ENCODE results near the gene MRPL43. TPM values are rescaled to one million over a fixed set of nuclear protein-coding genes. Genes with fewer than 3 reads are reported as not detected.

The MRPL43 gene
- total RNA-seq, 2 donors from 2014 or later, result 51.9 to 56.6 TPM

DNA sequence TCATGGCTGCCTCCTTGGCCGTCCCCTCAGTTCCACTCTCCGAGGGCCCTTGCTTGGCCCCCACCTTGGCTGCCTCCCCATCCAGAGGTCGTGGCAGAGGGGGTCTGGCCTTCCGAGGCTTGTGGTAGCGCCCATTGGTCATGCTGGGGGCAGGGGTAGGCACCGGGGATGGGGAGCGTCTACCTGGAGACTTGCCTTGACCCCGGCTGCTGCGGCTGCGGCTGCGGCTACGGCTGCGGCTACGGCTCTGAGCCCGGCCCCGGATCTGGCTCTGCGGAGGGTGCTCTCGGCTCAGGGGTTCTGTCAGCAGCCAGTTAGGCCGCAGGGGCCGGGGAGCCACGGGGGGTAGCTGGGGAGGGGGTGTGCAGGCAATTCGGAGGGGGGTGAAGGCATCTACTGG is 23.0 kb upstream of the MRPL43 start:
- Histone ChIP-seq H3K36me3 (peaks cover 8% of the 10 kb centered on the region), H3K4me3 (no peak overlapping the region), H3K4me1 (ENCODE audit: control insufficient read depth in 1 of 2, low read depth in 2 of 2) (peaks cover 0 to 29% of the 10 kb centered on the region in 2 donors), H3K9me3 (no peaks in the 10 kb centered on the region), H3K27ac (no peak overlapping the region), H3K27me3 (replicated peaks; ENCODE audit: insufficient read depth) (no peaks in the 10 kb centered on the region)
- ATAC-seq (ENCODE audit: insufficient number of reproducible peaks, low FRiP score, low read depth) (no peak), DNase-seq (ENCODE audit: low spot score) (no peak)
- TF ChIP-seq, protein P1, sequence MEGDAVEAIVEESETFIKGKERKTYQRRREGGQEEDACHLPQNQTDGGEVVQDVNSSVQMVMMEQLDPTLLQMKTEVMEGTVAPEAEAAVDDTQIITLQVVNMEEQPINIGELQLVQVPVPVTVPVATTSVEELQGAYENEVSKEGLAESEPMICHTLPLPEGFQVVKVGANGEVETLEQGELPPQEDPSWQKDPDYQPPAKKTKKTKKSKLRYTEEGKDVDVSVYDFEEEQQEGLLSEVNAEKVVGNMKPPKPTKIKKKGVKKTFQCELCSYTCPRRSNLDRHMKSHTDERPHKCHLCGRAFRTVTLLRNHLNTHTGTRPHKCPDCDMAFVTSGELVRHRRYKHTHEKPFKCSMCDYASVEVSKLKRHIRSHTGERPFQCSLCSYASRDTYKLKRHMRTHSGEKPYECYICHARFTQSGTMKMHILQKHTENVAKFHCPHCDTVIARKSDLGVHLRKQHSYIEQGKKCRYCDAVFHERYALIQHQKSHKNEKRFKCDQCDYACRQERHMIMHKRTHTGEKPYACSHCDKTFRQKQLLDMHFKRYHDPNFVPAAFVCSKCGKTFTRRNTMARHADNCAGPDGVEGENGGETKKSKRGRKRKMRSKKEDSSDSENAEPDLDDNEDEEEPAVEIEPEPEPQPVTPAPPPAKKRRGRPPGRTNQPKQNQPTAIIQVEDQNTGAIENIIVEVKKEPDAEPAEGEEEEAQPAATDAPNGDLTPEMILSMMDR (IDR thresholded peaks at IDR 0.05), result no peak

DNA sequence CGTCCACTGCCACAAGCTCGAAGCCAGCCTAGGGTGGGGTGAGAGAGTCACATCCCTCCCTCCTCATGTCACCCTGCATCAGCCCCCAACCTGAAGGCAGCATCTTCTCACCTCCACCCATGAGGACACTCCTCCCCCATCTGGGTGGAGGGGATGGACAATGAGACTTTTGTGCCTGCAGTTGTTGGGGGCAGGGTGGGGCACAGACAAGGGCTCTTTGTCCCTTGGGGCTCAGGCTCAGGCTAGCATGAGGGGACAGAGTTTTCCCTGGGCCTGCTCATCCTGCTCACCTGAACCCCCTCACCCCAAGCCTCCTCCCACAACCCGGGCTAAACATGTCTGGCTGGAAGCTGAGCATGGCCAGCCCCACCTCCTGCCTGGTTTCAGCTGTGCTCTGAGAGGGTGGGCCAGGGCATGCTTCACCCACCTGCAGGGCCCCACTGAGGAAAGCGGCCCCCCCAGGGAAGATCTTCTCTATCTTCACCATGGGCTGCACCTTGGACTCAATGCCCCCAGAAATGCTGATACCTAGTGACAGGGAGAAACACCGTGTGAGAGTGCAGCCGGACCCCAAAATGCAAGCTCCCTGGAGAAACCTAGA is 21.6 kb upstream of the MRPL43 start:
- ATAC-seq (ENCODE audit: insufficient number of reproducible peaks, low FRiP score, low read depth) (no peak), DNase-seq (ENCODE audit: low spot score) (no peak)
- Histone ChIP-seq H3K27ac (no peak overlapping the region), H3K9me3 (no peaks in the 10 kb centered on the region), H3K4me3 (no peak overlapping the region), H3K27me3 (replicated peaks; ENCODE audit: insufficient read depth) (no peaks in the 10 kb centered on the region), H3K4me1 (ENCODE audit: control insufficient read depth in 1 of 2, low read depth in 2 of 2) (peaks cover 0 to 32% of the 10 kb centered on the region in 2 donors), H3K36me3 (peaks cover 14% of the 10 kb centered on the region)
- TF ChIP-seq, protein P1 (IDR thresholded peaks at IDR 0.05), result no peak

DNA sequence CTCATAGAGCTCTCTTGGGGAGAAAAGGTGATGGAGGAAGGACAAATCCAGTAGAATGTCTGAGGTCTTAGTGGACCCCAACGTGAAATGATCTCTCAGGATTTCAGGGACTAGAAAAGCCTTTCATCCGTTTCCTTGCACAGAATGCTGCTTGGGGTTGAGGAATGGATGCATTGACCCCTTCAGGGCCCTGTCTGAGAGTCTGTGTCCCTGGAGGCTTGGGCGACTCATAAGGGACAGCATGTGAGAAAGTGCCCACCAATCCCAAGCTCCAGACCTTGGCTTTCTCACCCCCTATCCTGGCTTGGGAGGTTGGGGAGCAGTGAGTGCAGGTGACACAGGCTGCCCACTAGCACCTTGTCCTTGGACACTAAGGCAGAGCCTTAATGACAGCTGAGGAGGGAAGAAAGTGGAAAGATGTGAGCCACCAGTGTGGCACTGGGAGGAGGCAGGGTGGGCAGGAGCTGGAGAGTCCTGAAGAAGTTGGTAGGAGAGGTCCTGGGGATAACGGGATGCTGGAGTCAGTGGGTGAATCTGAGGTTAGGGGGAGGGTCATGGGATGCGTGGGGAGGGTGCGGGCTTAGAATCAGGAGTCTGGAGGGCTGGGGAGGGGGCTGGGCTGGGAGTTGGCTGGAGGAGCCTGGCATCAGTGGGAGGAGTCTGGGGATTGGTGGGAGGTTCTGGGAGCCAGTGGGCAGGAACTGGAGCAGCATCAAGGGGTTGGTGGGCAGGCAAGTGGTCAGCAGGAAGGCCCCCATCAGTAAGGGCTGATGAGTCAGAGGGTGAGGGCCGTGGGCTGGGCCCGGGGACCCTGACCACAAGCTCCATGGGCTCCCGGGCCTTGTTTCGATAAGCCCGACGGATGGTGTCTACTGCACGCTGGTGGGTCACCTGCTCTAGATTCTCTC is 20.9 kb upstream of the MRPL43 start:
- peaks cover 19% of the 10 kb centered on the region for H3K36me3 ChIP-seq
- H3K27me3 ChIP-seq (replicated peaks; ENCODE audit: insufficient read depth), result no peaks in the 10 kb centered on the region
- no peak overlapping the region for H3K4me3 ChIP-seq
- H3K27ac ChIP-seq, result peak overlapping the region in 1 of 2 donors; percentile 63
- TF ChIP-seq, protein P1 (IDR thresholded peaks at IDR 0.05), result no peak
- ATAC-seq (ENCODE audit: insufficient number of reproducible peaks, low FRiP score, low read depth) (no peak), DNase-seq (ENCODE audit: low spot score) (no peak)
- no peaks in the 10 kb centered on the region for H3K9me3 ChIP-seq
- peaks cover 0 to 32% of the 10 kb centered on the region in 2 donors for H3K4me1 ChIP-seq (ENCODE audit: control insufficient read depth in 1 of 2, low read depth in 2 of 2)

DNA sequence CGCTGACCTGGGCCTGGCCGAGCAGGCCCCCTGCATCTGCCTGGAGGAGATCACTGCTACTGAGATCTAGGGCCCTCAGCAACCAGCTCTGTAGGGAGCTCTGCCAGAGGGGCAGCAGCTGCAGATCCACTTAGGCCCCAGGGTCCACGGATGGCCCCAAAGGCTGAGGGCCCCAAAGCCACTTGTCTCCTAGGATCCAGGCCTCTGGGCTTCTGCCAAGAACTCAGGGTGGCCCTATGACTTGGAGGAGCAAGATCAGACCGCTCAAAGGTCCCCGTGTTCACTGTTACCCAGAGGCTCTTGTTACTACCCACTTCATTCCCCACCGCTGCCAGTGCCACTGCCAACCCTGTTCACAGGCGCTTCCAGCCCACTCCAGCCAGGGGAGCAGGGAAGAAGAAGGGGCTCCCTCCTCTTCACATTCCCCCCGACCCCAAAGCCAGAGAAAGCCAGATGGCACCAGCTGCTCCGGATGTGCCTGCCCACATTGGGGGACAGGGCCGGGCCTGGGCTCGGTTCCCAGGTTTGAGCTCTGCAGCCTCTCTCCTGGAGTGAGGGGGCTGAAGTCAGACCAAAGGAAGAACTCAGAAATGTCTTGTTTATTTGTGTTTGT is 19.9 kb upstream of the MRPL43 start:
- TF ChIP-seq, protein P1 (IDR thresholded peaks at IDR 0.05), result no peak
- Histone ChIP-seq H3K36me3 (peaks cover 19% of the 10 kb centered on the region), H3K4me1 (ENCODE audit: control insufficient read depth in 1 of 2, low read depth in 2 of 2) (peaks cover 4 to 34% of the 10 kb centered on the region in 2 donors), H3K4me3 (no peak overlapping the region), H3K27me3 (replicated peaks; ENCODE audit: insufficient read depth) (no peaks in the 10 kb centered on the region), H3K9me3 (no peaks in the 10 kb centered on the region), H3K27ac (peak overlapping the region; percentile 19 to 63)
- DNase-seq (ENCODE audit: low spot score), result no peak
- no peak for ATAC-seq (ENCODE audit: insufficient number of reproducible peaks, low FRiP score, low read depth)

DNA sequence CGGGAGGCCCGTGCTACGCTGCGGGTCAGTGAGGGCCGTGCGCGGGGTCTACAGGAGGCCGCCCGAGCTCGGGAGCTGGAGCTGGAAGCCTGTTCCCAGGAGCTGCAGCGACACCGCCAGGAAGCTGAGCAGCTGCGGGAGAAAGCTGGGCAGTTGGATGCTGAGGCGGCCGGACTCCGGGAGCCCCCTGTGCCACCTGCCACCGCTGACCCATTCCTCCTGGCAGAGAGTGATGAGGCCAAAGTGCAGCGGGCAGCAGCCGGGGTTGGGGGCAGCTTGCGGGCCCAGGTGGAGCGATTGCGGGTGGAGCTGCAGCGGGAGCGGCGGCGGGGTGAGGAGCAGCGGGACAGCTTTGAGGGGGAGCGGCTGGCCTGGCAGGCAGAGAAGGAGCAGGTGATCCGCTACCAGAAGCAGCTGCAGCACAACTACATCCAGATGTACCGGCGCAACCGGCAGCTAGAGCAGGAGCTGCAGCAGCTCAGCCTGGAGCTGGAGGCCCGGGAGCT is 19.3 kb upstream of the MRPL43 start:
- TF ChIP-seq, protein P1 (IDR thresholded peaks at IDR 0.05), result no peak
- Histone ChIP-seq H3K27me3 (replicated peaks; ENCODE audit: insufficient read depth) (no peaks in the 10 kb centered on the region), H3K27ac (no peak overlapping the region), H3K9me3 (no peaks in the 10 kb centered on the region), H3K4me1 (ENCODE audit: control insufficient read depth in 1 of 2, low read depth in 2 of 2) (peaks cover 8 to 39% of the 10 kb centered on the region in 2 donors), H3K4me3 (no peak overlapping the region), H3K36me3 (peaks cover 19% of the 10 kb centered on the region)
- DNase-seq (ENCODE audit: low spot score) (no peak), ATAC-seq (ENCODE audit: insufficient number of reproducible peaks, low FRiP score, low read depth) (no peak)
